Transverse colon (tissue), 4 donors: ENCODE results near the gene NKAIN2. TPM values are rescaled to one million over a fixed set of nuclear protein-coding genes. Genes with fewer than 3 reads are reported as not detected.

Experiments used
- DNase-seq: peaks from one replicate; pipeline ENCODE4 v3.0.0-alpha.2; 2019
- H3K27ac ChIP-seq, 4 donors: fragments of 200-600 bp; sonication (generic); 2 replicates each; pipeline ENCODE4 v1.5.1; 2016 to 2018; ENCODE audit warnings: inconsistent platforms in 4 of 4
- H3K27me3 ChIP-seq: fragments of 200-600 bp; sonication (generic); 2 replicates; pipeline ENCODE4 v1.5.1; 2017; ENCODE audit warnings: inconsistent platforms
- H3K36me3 ChIP-seq, 4 donors: fragments of 200-600 bp; sonication (generic); 2 replicates each; pipeline ENCODE4 v1.5.1; 2017 to 2019; ENCODE audit warnings: inconsistent platforms in 4 of 4
- H3K4me1 ChIP-seq, 4 donors: fragments of 200-600 bp; sonication (generic); 2 replicates each; pipeline ENCODE4 v1.5.1; 2017 to 2020; ENCODE audit warnings: inconsistent platforms in 4 of 4
- H3K4me3 ChIP-seq, 4 donors: fragments of 200-600 bp; sonication (generic); 1 replicate in 1 of 4; 2 replicates in 3 of 4; pipeline versions ENCODE4 v1.5.1 to v1.6.1; 2017 to 2019; ENCODE audit warnings: inconsistent platforms in 4 of 4
- H3K9me3 ChIP-seq, 2 donors: fragments of 200-600 bp; sonication (generic); 2 replicates each; pipeline ENCODE4 v1.5.1; 2017 to 2019; ENCODE audit warnings: inconsistent platforms in 2 of 2
- EP300 ChIP-seq: sonication (generic); formaldehyde crosslinking; IDR thresholded peaks from one replicate; pipeline ENCODE4 v1.6.1; 2017; ENCODE audit warnings: antibody characterized with exemption, low read depth
- POLR2A ChIP-seq: fragments of 450-650 bp; IDR thresholded peaks from one replicate; pipeline ENCODE4 v1.6.1; 2016; ENCODE audit warnings: antibody characterized with exemption, mild to moderate bottlenecking, moderate library complexity
- POLR2AphosphoS5 ChIP-seq, 3 donors: sonication (generic); formaldehyde crosslinking; IDR thresholded peaks; one replicate each; pipeline ENCODE4 v1.6.1; 2016; ENCODE audit warnings: antibody characterized with exemption in 3 of 3
- WGBS, 2 donors: methylation state at CpG; one replicate each; pipeline ENCODE4 v1.1.5; 2018; ENCODE audit warnings: low coverage in 1 of 2; 5-methylcytosine and 5-hydroxymethylcytosine counted together
- in situ Hi-C, 4 donors: fragments of 200-750 bp; cut with MboI; loops; one replicate each; pipeline versions ENCODE4 v1.15.0 to v1.15.1; 2017; ENCODE audit warnings: low sequenced_read_pairs in 3 of 4, low pct_ligation_motif_present in 1 of 4, low pct_unique_long_range_greater_than_20kb in 1 of 4
- intact Hi-C: fragments of 100-400 bp; cut with DNase I; formaldehyde crosslinking; loops from one replicate; pipeline ENCODE4 v1.15.1; 2023; ENCODE audit warnings: low total_unique reads
- total RNA-seq, 4 donors: library from RNA; depleted of rRNA; stranded (reverse); fragments of >200 nt; gene quantifications; one replicate each; pipeline ENCODE4 v1.1.0, GENCODE V29; 2016
- TF ChIP-seq, protein P1 (sequence below), 5 experiments: fragments of 200-600 bp in 3 of 5; fragments of 450-650 bp in 2 of 5; sonication (generic) in 3 of 5; IDR thresholded peaks; 1 replicate in 2 of 5; 2 replicates in 3 of 5; pipeline ENCODE4 v1.5.1; 2016 to 2017; ENCODE audit warnings: antibody characterized with exemption in 5 of 5, inconsistent platforms in 3 of 5, mild to moderate bottlenecking in 2 of 5, moderate library complexity in 1 of 5

Gene NKAIN2
- total RNA-seq, 4 donors from 2014 or later: 0.32 TPM; not detected in 3

DNA sequence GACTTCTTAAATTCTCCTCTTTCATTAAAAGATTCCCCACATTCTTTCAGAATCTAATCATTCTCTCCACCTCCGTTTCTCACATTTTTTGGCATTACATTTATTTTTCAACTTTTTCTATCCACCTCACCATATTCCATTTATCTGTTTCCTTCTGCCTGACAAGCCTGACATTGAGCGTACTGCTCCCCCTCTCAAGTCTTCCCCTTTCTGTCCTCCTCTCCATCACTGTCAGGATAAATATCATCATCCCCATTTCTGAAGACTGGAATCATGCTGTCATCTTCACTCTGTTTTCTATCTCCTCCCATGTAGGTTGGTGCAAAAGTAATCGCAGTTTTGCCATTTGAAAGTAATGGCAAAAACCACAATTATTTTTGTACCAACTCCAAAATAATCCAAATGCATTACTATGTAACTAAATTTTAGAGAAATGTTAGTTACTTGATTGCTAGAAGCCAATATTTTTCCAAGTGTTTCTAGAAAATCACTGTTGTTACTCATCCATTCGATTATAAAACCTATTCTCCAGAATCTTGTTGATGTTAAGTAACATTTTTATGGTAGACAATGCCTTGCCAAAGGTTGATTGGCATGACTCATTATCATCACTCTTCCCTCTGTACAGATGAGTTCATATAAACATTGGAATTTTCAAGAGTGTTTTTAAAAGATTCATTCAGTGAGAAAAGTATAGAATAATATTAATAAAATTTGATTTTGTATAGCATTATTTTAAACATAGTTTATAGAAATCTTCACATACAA is 866.2 kb downstream of the NKAIN2 start:
- intact Hi-C loops: no loop called here
- H3K4me3 ChIP-seq: no peak overlapping the region
- in situ Hi-C loops: no loop called here
- H3K27me3 ChIP-seq: no peaks in the 10 kb centered on the region
- H3K9me3 ChIP-seq: peaks cover 7 to 10% of the 10 kb centered on the region in 2 donors
- no peak for DNase-seq
- no peaks in the 10 kb centered on the region for H3K4me1 ChIP-seq
- no peaks in the 10 kb centered on the region for H3K36me3 ChIP-seq
- 67 to 74% methylated on average over 4 of the region's 4 CpGs for WGBS, 2 donors
- H3K27ac ChIP-seq: no peak overlapping the region
- TF ChIP-seq POLR2AphosphoS5 (IDR thresholded peaks at IDR 0.05): no peak

DNA sequence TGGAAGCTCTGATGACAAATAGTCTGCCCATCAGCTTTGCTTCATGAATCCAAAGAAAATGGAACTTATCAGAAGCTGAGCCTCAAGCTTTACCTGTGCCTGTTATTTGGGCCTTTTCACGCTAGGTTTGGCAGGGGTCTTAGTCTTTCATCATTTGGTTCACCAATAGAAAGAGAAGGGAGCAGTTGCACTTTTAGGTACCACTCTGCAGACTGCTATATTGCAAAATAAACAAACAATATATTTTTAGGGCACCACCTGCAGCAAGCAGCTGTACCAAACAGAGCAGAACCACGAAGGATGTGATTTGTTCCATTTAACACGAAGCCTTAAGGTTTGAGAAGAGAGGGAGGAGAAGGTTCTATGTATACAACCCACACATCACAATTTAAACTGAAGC is 867.1 kb downstream of the NKAIN2 start:
- no peak for TF ChIP-seq POLR2A
- TF ChIP-seq EP300: no peak
- TF ChIP-seq, protein P1, sequence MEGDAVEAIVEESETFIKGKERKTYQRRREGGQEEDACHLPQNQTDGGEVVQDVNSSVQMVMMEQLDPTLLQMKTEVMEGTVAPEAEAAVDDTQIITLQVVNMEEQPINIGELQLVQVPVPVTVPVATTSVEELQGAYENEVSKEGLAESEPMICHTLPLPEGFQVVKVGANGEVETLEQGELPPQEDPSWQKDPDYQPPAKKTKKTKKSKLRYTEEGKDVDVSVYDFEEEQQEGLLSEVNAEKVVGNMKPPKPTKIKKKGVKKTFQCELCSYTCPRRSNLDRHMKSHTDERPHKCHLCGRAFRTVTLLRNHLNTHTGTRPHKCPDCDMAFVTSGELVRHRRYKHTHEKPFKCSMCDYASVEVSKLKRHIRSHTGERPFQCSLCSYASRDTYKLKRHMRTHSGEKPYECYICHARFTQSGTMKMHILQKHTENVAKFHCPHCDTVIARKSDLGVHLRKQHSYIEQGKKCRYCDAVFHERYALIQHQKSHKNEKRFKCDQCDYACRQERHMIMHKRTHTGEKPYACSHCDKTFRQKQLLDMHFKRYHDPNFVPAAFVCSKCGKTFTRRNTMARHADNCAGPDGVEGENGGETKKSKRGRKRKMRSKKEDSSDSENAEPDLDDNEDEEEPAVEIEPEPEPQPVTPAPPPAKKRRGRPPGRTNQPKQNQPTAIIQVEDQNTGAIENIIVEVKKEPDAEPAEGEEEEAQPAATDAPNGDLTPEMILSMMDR (IDR thresholded peaks at IDR 0.05): no peak
- TF ChIP-seq POLR2AphosphoS5 (IDR thresholded peaks at IDR 0.05): no peak
- no peaks in the 10 kb centered on the region for H3K36me3 ChIP-seq
- no peak overlapping the region for H3K4me3 ChIP-seq
- peaks cover 9 to 12% of the 10 kb centered on the region in 2 donors for H3K9me3 ChIP-seq
- no peak overlapping the region for H3K27ac ChIP-seq
- in situ Hi-C loops (no loop called here), intact Hi-C loops (no loop called here)
- no peak for DNase-seq
- 39 to 45% methylated on average over 3 of the region's 3 CpGs for WGBS, 2 donors
- H3K4me1 ChIP-seq: no peaks in the 10 kb centered on the region
- H3K27me3 ChIP-seq: no peaks in the 10 kb centered on the region

DNA sequence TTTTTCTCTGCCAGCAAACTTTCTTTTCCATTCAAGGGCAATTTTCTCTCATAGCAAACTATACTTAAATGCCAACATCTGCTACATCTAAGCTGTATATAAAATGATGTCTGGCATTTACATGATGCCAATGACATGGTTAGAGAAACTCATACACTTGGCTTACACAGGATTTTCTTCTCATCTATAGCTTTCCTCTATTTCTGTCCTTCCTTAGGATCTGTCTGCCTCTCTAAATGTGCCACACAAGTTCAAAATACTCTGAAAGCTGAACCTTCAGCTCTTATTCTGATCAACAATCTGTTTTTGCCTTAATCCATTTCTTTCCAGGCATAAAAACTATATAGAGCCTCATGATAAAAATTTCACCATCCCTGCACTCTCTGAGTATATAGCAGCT is 867.7 kb downstream of the NKAIN2 start:
- H3K27ac ChIP-seq: no peak overlapping the region
- no peaks in the 10 kb centered on the region for H3K27me3 ChIP-seq
- TF ChIP-seq POLR2AphosphoS5 (IDR thresholded peaks at IDR 0.05) (no peak), POLR2A (no peak), EP300 (no peak)
- TF ChIP-seq, protein P1 (IDR thresholded peaks at IDR 0.05): no peak
- H3K4me3 ChIP-seq: no peak overlapping the region
- H3K9me3 ChIP-seq: peaks cover 10 to 12% of the 10 kb centered on the region in 2 donors
- intact Hi-C loops: no loop called here
- no peak for DNase-seq
- H3K4me1 ChIP-seq: no peaks in the 10 kb centered on the region
- in situ Hi-C loops: no loop called here
- H3K36me3 ChIP-seq: no peaks in the 10 kb centered on the region

DNA sequence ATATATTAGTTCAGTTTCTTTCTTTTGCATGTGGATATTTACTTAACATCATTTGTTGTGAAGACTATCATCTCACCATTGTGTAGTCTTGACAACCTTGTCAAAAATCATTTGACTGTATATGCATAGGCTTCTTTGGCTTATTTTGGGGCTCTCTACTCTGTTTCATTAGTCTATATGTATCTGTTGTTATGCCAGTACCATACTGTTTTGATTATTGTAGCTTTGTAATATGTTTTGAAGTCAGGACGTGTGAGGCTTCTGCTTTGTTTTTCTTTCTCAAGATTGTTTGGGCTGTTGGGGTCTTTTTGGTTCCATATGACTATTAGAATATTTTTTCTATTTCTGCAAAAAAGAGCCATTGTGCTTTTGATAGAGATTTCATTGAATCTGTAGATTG is 870.4 kb downstream of the NKAIN2 start:
- Histone ChIP-seq H3K36me3 (no peaks in the 10 kb centered on the region), H3K4me1 (no peaks in the 10 kb centered on the region), H3K4me3 (no peak overlapping the region), H3K27ac (no peak overlapping the region), H3K27me3 (no peaks in the 10 kb centered on the region), H3K9me3 (peaks cover 30 to 34% of the 10 kb centered on the region in 2 donors)
- DNase-seq: no peak
- 67 to 77% methylated on average over 1 of the region's 1 CpG for WGBS, 2 donors
- in situ Hi-C loops (no loop called here), intact Hi-C loops (no loop called here)
- TF ChIP-seq EP300 (no peak), POLR2A (no peak), POLR2AphosphoS5 (IDR thresholded peaks at IDR 0.05) (no peak)
- TF ChIP-seq, protein P1 (IDR thresholded peaks at IDR 0.05): no peak

DNA sequence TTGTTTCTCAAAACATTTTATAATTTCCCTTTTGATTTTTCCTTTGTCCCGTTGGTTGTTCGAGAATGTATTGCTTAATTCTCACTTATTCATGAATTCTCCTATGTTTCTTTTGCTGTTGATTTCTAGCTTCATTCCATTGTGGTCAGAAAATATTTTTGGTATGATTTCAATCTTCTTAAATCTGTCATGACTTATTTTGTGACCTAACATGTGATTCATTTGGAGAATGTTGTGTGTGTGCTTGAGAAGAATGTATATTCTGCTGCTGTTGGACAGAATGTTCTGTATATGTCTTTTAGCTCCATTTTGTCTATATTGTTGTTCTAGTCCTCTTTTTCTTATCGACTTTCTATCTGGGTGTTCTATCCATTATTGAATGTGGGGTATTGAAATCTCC is 872.4 kb downstream of the NKAIN2 start:
- peaks cover 30 to 39% of the 10 kb centered on the region in 2 donors for H3K9me3 ChIP-seq
- no peaks in the 10 kb centered on the region for H3K27me3 ChIP-seq
- H3K4me3 ChIP-seq: no peak overlapping the region
- WGBS, 2 donors: 82 to 83% methylated on average over 3 of the region's 3 CpGs
- H3K27ac ChIP-seq: no peak overlapping the region
- no peaks in the 10 kb centered on the region for H3K4me1 ChIP-seq
- intact Hi-C loops: no loop called here
- no peaks in the 10 kb centered on the region for H3K36me3 ChIP-seq
- no peak for DNase-seq
- in situ Hi-C loops: no loop called here
- TF ChIP-seq, protein P1 (IDR thresholded peaks at IDR 0.05): no peak
- TF ChIP-seq POLR2A: no peak
- TF ChIP-seq EP300: no peak
- no peak for TF ChIP-seq POLR2AphosphoS5 (IDR thresholded peaks at IDR 0.05)
